WTC11 (cell line): ENCODE results near the gene MINDY4B. TPM values are rescaled to one million over a fixed set of nuclear protein-coding genes. Genes with fewer than 3 reads are reported as not detected.

Experiments
- ATAC-seq: fragments of 200-7000 bp; cut with Tn5 transposase; 2 replicates; pipeline ENCODE4 v1.10.0; 2021; ENCODE audit warnings: mild to moderate bottlenecking, moderate library complexity
- CTCF ChIA-PET: fragments of 300-600 bp; sonication (Branson Sonifier 250); formaldehyde crosslinking; loops from one replicate; lab custom pipeline; 2021; ENCODE audit warnings: antibody characterized with exemption; lab: Charles Lee
- POLR2A ChIA-PET: fragments of 350-600 bp; sonication (Branson Sonifier 250); formaldehyde crosslinking; loops from one replicate; lab custom pipeline; 2021; ENCODE audit warnings: antibody characterized with exemption; lab: Charles Lee
- DNase-seq: peaks from one replicate; pipeline ENCODE4 v3.0.0; 2021; ENCODE audit warnings: low spot score
- H3K27ac Mint-ChIP-seq: 2 replicates; pipeline ENCODE4 v1.8.0; 2021; ENCODE audit warnings: mixed read lengths
- H3K27me3 Mint-ChIP-seq: 2 replicates; pipeline ENCODE4 v1.8.0; 2021; ENCODE audit warnings: low read depth, mild to moderate bottlenecking, moderate library complexity, mixed read lengths
- H3K36me3 Mint-ChIP-seq: 2 replicates; pipeline ENCODE4 v1.8.0; 2021; ENCODE audit warnings: mixed read lengths
- H3K4me1 Mint-ChIP-seq: 2 replicates; pipeline ENCODE4 v1.8.0; 2022; ENCODE audit warnings: mixed read lengths
- H3K4me3 Mint-ChIP-seq: 2 replicates; pipeline ENCODE4 v1.8.0; 2021; ENCODE audit warnings: mild to moderate bottlenecking, moderate library complexity, mixed read lengths
- H3K9me3 Mint-ChIP-seq: 2 replicates; pipeline ENCODE4 v1.8.0; 2021; ENCODE audit warnings: mixed read lengths
- ATF2 ChIP-seq: sonication (generic); formaldehyde crosslinking; IDR thresholded peaks from 2 replicates; pipeline ENCODE4 v1.8.1; 2022; ENCODE audit warnings: low read depth, missing genetic modification reagents, borderline replicate concordance
- CREM ChIP-seq: sonication (generic); formaldehyde crosslinking; IDR thresholded peaks from 2 replicates; pipeline ENCODE4 v1.8.1; 2022; ENCODE audit warnings: mild to moderate bottlenecking, missing genetic modification reagents, moderate library complexity
- E2F5 ChIP-seq: sonication (generic); formaldehyde crosslinking; IDR thresholded peaks from 2 replicates; pipeline ENCODE4 v1.8.1; 2022; ENCODE audit warnings: mild to moderate bottlenecking, moderate library complexity, missing genetic modification reagents
- GRHL2 ChIP-seq: fragments of 250-450 bp; sonication (Bioruptor Pico); IDR thresholded peaks from 2 replicates; pipeline ENCODE4 v1.8.0; 2022; ENCODE audit warnings: mild to moderate bottlenecking, moderate library complexity; ENCODE audit not compliant: insufficient replicate concordance, severe bottlenecking
- JAZF1 ChIP-seq: fragments of 250-450 bp; sonication (Bioruptor Pico); IDR thresholded peaks from 2 replicates; pipeline ENCODE4 v1.9.0; 2021; ENCODE audit warnings: moderate library complexity, mild to moderate bottlenecking, inconsistent platforms
- TCF7 ChIP-seq: sonication (generic); formaldehyde crosslinking; IDR thresholded peaks from 2 replicates; pipeline ENCODE4 v1.8.0; 2022; ENCODE audit warnings: mild to moderate bottlenecking, low read depth, missing genetic modification reagents, moderate library complexity
- TP53 ChIP-seq: sonication (generic); formaldehyde crosslinking; IDR thresholded peaks from 2 replicates; pipeline ENCODE4 v1.8.1; 2023; ENCODE audit warnings: mild to moderate bottlenecking, missing genetic modification reagents
- total RNA-seq: library from RNA; stranded (reverse); gene quantifications from 3 replicates; pipeline ENCODE4 v1.2.3, GENCODE V29; 2021
- TF ChIP-seq, protein P1 (sequence below): sonication (generic); formaldehyde crosslinking; IDR thresholded peaks from 2 replicates; pipeline ENCODE4 v1.8.1; 2023; ENCODE audit warnings: mild to moderate bottlenecking, moderate library complexity, missing genetic modification reagents
- TF ChIP-seq, protein P2 (sequence below): sonication (generic); formaldehyde crosslinking; conservative IDR thresholded peaks from 2 replicates; pipeline ENCODE4 v1.8.1; 2022; ENCODE audit warnings: mild to moderate bottlenecking, missing genetic modification reagents

Gene MINDY4B
- total RNA-seq, 1 experiment from 2014 or later, result not detected

DNA sequence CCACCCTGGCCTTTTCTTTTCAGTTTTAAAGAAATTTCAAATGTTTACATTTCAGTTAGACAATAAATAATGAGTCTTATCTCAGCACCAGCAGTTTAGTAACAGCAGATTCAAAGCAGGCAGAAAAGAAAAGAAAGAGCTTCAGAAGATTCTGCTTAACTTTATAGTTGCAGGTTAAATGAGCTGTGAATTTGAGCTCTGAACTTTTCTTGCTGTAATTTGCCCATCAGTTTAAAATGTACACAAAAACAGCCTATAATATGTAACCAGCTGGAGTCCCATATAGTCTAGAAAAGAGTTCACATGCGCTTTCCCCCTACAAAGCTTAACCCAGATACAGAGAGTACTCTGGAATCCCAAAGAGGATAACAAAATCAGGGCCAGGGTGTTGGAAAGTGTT is 82.6 kb downstream of the MINDY4B start:
- Mint-ChIP-seq H3K9me3 (0 out of 2 replicates have a peak, but pooled peaks cover 5% of the 10 kb centered on the region), H3K27ac (no peak overlapping the region), H3K4me1 (no peaks in the 10 kb centered on the region), H3K4me3 (no peak overlapping the region), H3K27me3 (peaks cover 14% of the 10 kb centered on the region), H3K36me3 (peaks cover 5% of the 10 kb centered on the region; the same call in 1 of the 2 replicates)
- DNase-seq, result no peak
- no peak for ATAC-seq
- CTCF ChIA-PET, result interaction anchor here (0.9 to 1.4 kb wide), 2 partner anchors 22 to 35 kb away, joined by 3 to 5 read pairs; no protein-coding TSS in a partner anchor
- POLR2A ChIA-PET, result interaction anchor here (1.5 kb wide), 1 partner anchor 35 kb away, joined by 3 read pairs; no protein-coding TSS in a partner anchor
- TF ChIP-seq, protein P1, sequence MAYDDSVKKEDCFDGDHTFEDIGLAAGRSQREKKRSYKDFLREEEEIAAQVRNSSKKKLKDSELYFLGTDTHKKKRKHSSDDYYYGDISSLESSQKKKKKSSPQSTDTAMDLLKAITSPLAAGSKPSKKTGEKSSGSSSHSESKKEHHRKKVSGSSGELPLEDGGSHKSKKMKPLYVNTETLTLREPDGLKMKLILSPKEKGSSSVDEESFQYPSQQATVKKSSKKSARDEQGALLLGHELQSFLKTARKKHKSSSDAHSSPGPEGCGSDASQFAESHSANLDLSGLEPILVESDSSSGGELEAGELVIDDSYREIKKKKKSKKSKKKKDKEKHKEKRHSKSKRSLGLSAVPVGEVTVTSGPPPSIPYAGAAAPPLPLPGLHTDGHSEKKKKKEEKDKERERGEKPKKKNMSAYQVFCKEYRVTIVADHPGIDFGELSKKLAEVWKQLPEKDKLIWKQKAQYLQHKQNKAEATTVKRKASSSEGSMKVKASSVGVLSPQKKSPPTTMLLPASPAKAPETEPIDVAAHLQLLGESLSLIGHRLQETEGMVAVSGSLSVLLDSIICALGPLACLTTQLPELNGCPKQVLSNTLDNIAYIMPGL (CRISPR knock-in tag), result no peak
- TF ChIP-seq TCF7 (CRISPR knock-in tag) (no peak), TP53 (CRISPR knock-in tag) (no peak), GRHL2 (CRISPR knock-in tag) (no peak), JAZF1 (CRISPR knock-in tag) (no peak), ATF2 (CRISPR knock-in tag) (no peak), CREM (no peak), E2F5 (CRISPR knock-in tag) (no peak)
- TF ChIP-seq, protein P2, sequence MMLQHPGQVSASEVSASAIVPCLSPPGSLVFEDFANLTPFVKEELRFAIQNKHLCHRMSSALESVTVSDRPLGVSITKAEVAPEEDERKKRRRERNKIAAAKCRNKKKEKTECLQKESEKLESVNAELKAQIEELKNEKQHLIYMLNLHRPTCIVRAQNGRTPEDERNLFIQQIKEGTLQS (CRISPR knock-in tag), result no peak

Other genes with a start within 250 kb of the MINDY4B start
- 0.26 to 0.30 TPM in 2 of 3 replicates, not detected in the other for gene ERICH6, start 201.5 kb downstream of the MINDY4B start, total RNA-seq
- 15.8 to 17.1 TPM (median 15.9 TPM) in 3 replicates for gene SIAH2, start 142.3 kb downstream of the MINDY4B start, total RNA-seq
- gene CLRN1, start 67.3 kb upstream of the MINDY4B start, total RNA-seq, result not detected in 3 replicates
- 22.3 to 27.4 TPM (median 25.2 TPM) in 3 replicates for gene MED12L, start 180.2 kb upstream of the MINDY4B start, total RNA-seq